GM21825 (cell line): Measurements from ENCODE around the gene GGT5.
"Not testable (repeated sequence)": the region's sequence is repeated elsewhere in the genome, so short reads cannot be mapped to it uniquely, and the experiment has no call there.

ENCODE experiments used
- ATAC-seq: cut with Tn5 transposase; IDR thresholded peaks from one replicate; pipeline ENCODE4 v1.9.1; 2021; ENCODE audit warnings: mild to moderate bottlenecking, moderate library complexity; ENCODE audit not compliant: unreplicated experiment

Gene GGT5

DNA sequence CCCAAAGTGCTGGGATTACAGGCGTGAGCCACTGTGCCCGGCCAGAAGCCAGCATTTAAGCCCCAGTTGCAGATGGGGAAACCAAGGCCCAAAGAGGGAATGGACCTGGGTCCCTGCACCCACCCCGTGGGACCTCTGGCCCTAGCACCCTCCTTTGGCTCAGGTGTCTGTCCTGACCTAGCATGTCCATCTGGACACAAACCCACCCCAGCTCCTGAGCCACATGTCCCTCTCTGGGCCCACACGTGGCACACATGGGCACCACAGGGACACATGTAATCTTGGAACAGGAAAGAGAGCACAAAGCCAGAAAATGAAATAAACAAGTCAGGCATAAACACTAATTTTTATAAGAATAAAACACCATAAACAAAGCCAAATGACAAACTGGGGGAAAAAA lies 9.6 kb downstream of the GGT5 start:
- ATAC-seq = no peak

DNA sequence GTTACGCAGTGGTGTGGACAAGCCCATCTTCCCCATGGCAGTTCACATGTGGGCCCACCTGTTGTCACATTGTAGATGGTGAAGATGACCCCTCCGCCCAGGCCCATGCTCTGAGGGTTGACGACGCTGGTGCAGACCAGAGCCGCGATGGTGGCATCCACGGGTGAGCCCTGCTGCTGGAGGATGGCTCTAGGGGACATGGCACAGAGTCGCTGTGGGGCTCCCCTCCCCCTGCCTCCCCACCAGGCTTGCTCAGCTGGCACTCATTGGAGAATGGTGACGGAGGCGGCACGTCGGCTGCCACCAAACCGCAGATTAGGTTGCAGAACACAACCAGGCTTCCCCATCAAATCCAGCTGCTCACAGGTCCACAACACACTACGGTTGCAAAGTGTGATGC lies 11.1 kb downstream of the GGT5 start:
- no peak for ATAC-seq

GRCh38 chr22:24233235-24233634 lies 11.6 kb downstream of the GGT5 start:
- ATAC-seq = no peak

- no peak for ATAC-seq
Observed at GRCh38 chr22:24232725-24233124, 12.2 kb downstream of the GGT5 start.

DNA sequence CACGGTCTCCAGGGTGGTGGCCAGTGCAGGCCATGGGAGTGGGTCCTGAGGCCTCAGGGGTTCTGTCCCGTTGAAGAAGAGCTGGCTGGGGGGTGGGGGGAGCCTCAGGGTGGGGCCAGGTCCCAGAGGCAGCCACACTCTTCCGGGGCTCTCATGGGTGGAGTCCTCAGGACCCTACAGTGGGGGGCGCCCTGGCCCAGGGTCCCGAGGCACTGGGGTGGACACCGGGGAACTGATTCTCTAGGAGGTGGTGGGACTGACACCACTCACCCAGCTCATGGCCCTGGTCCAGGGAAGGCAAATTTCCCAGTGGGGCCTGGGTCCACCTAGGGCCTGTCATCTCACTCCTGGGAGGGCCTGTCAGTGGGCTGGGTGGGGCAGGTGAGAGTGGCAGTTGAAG lies 12.8 kb downstream of the GGT5 start:
- no peak for ATAC-seq

DNA sequence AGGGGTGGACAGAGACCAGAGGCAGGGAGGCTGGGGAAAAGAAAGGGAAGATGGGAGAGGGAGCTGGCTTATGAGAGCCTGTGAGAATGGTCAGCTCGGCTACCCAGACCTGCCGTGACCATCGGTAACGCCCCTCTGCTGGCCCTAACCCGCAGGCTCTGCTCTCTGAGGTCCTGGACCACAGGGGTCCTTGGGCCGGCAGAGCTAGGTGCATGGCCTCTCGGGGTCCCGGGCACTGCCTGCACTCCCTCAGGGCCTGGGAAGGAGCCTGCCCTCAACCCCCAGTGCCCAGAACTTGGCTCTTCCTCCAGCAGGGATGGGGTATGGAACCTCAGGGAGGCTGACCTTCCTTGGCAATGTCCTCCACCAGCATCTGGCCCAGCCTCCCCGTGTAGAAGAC lies 13.2 kb downstream of the GGT5 start:
- no peak for ATAC-seq

DNA sequence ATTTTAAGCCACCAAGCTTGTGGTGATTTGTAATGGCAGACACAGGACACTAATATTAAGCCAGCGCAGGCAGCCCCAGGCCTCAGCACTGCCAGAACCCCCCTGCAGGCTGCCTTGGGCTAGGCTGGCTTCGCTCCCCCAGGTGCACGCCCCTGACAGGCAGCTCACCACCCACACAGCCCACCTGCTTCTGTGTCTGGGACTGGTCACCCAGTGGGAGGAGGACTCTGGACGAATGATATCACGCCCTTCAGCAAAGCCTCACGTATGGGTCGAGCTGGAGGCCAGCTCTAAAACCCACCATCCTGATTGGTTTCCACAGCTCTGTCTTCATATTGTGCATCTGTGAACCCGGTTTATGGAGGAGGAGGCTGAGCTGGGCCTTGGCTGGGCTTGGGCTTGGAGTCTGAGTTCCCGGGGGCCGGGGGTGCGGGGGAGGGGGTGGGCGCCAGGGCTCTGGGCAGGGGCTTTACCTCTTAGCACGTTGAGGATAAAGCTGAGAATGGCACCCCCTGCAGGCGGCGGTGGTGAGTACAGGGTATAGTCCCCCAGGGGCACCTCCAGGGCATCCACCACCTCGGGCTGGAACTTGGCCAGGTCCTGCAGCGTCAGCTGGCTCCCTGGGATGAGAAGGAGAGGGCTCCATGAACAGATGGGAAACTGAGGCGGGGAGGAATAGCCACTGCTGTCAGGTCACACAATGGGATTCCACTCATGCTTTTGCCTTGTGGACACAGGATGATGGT lies 13.8 kb downstream of the GGT5 start:
- no peak for ATAC-seq

- ATAC-seq = no peak
Observed at GRCh38 chr22:24225951-24226350, 18.9 kb downstream of the GGT5 start.

DNA sequence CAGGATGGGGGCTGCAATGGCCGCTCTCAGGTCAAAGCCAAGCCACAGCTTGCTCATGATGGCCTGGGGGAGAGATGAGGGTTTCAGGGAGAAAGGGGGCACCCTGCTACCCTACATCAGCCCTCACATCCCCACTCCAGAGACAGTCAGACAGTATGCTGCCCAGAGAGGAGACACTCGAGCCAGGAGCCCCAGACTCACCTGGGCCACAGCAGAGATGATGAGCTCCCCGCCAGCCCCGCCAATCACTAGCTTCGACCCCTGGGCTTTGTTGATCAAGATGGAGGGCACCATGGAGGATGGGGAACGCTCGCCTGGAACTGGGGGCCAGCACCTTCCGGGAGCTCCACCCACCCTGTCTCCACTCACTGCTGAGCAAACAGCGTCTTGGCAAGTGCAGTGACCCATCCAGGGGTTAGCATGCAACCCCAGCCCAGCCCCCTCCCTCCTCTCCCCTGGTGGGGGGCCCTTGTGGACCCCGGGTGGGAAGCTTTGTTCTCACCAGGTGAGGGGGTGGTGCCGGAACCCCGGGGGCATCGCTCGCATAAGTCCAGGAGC lies 19.8 kb downstream of the GGT5 start:
- ATAC-seq = no peak

GRCh38 chr22:24224468-24224867 lies 20.4 kb downstream of the GGT5 start:
- no peak for ATAC-seq

DNA sequence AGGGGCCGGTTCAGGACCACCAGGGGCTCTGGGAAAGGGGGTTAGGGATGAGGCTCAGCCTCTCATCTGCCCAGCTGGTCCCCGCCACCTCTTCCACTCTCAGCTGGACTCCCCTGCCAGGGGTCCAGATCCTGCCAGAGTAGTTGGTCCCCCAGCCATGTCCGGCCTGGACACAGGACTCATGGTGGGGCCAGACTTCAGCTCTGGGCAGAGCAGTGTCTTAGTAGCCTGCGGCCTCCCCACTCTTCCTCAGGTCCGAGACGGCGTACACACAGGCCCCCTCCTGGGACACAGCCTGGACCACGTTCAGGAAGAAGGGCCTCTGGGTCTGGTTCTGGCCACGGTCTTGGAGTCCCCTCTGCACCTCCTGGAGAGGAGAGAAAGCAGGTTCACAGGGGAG lies 25.1 kb downstream of the GGT5 start:
- no peak for ATAC-seq

DNA sequence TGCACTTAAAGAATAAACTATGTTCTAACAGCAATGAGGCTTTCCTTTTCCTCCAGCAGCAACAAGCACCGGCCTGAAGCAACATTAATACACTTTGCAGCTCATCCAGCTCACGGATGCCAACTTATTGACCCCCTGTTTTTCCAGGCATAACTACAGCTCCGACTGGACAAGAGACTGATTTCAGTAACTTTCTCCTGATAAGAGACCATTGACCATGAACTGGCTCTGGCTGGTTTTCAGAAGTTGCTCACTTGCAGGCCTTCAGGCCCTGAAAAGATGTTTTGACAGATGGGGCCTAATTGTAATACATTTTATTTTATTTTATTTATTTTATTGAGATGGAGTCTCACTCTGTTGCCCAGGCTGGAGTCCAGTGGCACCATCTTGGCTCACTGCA lies 27.5 kb downstream of the GGT5 start:
- ATAC-seq = no peak

DNA sequence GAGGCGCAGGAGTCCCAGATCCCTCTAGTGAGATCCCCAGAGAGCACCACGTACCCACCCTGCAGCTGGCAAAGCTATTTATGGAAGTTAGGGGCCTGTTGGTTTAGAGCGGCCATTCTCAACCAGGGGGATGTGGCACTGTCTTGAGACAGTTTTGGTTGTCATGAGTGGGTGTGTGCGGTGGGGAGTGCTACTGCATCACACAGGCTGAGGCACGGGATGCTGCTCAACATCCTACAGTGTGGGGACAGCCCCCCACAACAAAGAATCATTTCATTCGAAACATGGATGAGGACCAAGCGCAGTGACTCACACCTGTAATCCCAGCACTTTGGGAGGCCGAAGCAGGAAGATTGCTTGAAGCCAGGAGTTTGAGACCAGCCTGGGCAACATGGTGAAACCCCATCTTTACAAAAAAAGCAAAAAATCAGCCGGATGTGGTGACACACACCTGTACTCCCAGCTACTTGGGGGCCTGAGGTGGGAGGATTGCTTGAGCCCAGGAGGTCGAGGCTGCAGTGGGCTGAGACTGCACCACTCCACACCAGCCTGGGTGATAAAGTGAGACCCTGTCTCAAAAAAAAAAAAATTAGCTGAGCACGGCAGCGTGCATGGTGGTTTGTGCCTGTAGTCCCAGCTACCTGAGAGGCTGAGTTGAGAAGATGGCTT lies 28.2 kb downstream of the GGT5 start:
- ATAC-seq = no peak

DNA sequence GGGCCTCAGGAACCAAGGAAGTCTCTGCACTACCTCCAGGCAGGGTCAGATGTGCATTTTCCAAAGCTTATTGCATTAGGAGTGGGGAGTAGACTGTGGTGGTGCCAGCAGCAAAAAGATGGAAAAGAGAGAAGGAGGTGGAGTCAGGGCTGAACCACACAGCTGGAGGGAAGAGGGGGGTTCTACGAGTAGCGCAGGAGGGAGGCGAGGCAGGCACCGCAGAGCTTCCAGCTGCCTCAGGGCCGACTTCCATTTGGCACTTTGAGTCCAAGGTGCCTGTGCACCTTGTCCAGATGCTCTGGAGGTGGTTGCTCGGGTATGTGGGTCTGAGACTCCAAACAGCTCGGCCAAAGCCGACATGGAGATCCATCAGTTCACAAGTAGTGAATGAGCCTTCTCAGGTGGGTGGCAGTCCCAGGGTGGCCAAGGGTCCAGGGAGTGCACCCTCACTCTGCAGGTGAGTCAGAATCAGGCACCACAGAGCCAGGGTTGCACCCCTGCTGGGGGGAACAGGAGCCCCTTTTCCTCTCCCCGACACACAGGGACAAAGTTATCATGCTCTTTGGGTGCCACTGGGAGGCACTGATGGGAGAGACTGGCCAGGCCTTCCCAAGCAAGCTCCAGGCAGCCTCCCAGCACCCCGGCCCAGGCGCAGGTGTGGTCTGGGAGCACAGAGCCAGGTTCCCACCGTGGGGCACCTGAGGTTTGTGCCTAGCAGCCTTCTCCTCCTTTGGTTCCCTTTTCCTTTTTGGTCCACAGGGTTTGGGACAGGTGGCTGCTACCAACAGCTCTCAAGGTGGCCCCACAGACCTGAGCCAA lies 30.2 kb downstream of the GGT5 start:
- ATAC-seq = no peak

DNA sequence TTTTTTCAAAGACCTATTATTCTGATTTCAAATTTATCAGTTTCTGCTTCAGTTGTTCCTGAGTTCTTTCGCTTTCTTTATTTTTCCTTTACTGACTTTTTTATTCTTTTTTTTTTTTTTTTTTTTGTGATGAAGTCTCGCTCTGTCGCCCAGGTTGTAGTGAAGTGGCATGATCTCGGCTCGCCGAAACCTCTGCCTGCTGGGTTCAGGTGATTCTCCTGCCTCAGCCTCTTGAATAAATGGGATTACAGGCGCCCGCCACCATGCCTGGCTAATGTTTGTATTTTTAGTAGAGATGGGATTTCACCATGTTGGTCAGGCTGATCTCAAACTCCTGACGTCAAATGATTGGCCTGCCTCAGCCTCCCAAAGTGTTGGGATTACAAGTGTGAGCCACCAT lies 31.8 kb downstream of the GGT5 start:
- ATAC-seq = not testable (repeated sequence)

DNA sequence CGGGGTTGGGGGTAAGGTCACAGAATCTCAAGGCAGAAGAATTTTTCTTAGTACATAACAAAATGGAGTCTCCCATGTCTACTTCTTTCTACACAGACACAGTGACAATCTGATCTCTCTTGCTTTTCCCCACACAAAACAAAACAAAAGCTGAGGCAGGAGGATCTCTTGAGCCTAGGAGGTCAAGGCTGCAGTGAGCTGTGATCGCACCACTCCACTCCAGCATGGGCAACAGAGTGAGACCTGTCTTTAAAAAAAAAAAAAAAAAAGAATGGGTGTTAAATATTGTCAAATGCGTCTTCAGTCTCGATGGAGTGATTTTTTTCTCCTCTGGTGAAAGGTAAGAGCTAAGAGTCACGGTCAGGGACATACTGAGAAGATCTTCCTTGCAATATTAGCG lies 33.2 kb downstream of the GGT5 start:
- not testable (repeated sequence) for ATAC-seq

GRCh38 chr22:24210409-24210808 lies 34.5 kb downstream of the GGT5 start:
- not testable (repeated sequence) for ATAC-seq

GRCh38 chr22:24209687-24210086 lies 35.2 kb downstream of the GGT5 start:
- ATAC-seq = no peak

- no peak for ATAC-seq
Observed at GRCh38 chr22:24209016-24209415, 35.9 kb downstream of the GGT5 start.

- ATAC-seq = no peak
Observed at GRCh38 chr22:24208012-24208749, 36.7 kb downstream of the GGT5 start.
